Activated B cell treated with CpG ODN at 0.5 μM for 24 hours (primary cell): Measurements from ENCODE around the gene SMPD4. TPM values are rescaled to one million over a fixed set of nuclear protein-coding genes. Genes with fewer than 3 reads are reported as not detected.
"Not testable (repeated sequence)": the region's sequence is repeated elsewhere in the genome, so short reads cannot be mapped to it uniquely, and the experiment has no call there.

ENCODE experiments used
- ATAC-seq: fragments of 200-7000 bp; cut with Tn5 transposase; one replicate; pipeline ENCODE4 v1.10.0; 2021; ENCODE audit warnings: low read depth, mild to moderate bottlenecking, moderate library complexity
- CTCF ChIA-PET: fragments of 350-600 bp; sonication (Branson Sonifier 250); formaldehyde crosslinking; loops from one replicate; lab custom pipeline; 2021; ENCODE audit warnings: antibody characterized with exemption; lab: Charles Lee
- POLR2A ChIA-PET: fragments of 350-600 bp; sonication (Branson Sonifier 250); formaldehyde crosslinking; loops from one replicate; lab custom pipeline; 2021; ENCODE audit warnings: antibody characterized with exemption; lab: Charles Lee
- DNase-seq: peaks from one replicate; pipeline ENCODE4 v3.0.0; 2022
- H3K27ac Mint-ChIP-seq: one replicate; pipeline ENCODE4 v1.8.0; 2020; ENCODE audit warnings: mixed read lengths
- H3K27me3 Mint-ChIP-seq: one replicate; pipeline ENCODE4 v1.8.0; 2021; ENCODE audit warnings: mixed read lengths
- H3K36me3 Mint-ChIP-seq: one replicate; pipeline ENCODE4 v1.8.0; 2021; ENCODE audit warnings: low read depth, mixed read lengths
- H3K4me1 Mint-ChIP-seq: one replicate; pipeline ENCODE4 v1.8.0; 2021; ENCODE audit warnings: mixed read lengths
- H3K4me3 Mint-ChIP-seq: one replicate; pipeline ENCODE4 v1.8.0; 2020; ENCODE audit warnings: mild to moderate bottlenecking, mixed read lengths
- H3K9me3 Mint-ChIP-seq: one replicate; pipeline ENCODE4 v1.8.0; 2020; ENCODE audit warnings: mixed read lengths
- intact Hi-C: fragments of 100-400 bp; cut with micrococcal nuclease; formaldehyde crosslinking; loops from one replicate; pipeline ENCODE4 v1.15.1; 2024
- total RNA-seq: library from RNA; stranded (reverse); gene quantifications from 2 replicates; pipeline ENCODE4 v1.2.3, GENCODE V29; 2022
- TF ChIP-seq, protein P1 (sequence below): fragments of 200-600 bp; IDR thresholded peaks from one replicate; pipeline ENCODE4 v1.8.0; 2022; ENCODE audit warnings: antibody characterized with exemption, mild to moderate bottlenecking

Gene SMPD4
- total RNA-seq, 1 donor from 2014 or later = 66.8 TPM

DNA sequence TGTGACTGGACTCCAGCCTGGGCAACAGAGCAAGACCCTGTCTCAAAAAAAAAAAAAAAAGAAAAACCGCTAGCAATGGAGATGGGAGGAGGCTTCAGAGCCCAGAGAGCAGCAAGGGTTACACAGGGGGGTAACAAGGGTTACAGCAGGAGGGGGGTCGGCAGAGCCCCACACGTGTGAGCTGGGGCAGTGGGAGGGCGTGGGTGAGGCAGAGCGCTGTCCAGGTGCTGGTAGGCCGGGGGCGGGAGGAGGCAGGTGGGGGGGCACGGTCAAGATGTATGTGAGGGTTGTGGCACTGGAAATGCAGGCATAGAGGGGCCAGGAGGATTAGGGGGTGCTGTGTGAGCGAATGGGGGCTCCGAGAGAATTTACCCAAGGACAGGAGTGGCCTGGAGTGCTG, 4.0 kb upstream of the SMPD4 start:
- intact Hi-C loops = no loop called here
- ChIA-PET POLR2A (interaction anchor here (0.6 kb wide), 1 partner anchor 148 kb away, joined by 10 read pairs; no protein-coding TSS in a partner anchor), CTCF (no interaction called here)
- Mint-ChIP-seq H3K27ac (no peak overlapping the region), H3K4me3 (no peak overlapping the region), H3K9me3 (no peaks in the 10 kb centered on the region), H3K4me1 (peaks cover 22% of the 10 kb centered on the region), H3K36me3 (peaks cover 2% of the 10 kb centered on the region), H3K27me3 (no peaks in the 10 kb centered on the region)
- TF ChIP-seq, protein P1, sequence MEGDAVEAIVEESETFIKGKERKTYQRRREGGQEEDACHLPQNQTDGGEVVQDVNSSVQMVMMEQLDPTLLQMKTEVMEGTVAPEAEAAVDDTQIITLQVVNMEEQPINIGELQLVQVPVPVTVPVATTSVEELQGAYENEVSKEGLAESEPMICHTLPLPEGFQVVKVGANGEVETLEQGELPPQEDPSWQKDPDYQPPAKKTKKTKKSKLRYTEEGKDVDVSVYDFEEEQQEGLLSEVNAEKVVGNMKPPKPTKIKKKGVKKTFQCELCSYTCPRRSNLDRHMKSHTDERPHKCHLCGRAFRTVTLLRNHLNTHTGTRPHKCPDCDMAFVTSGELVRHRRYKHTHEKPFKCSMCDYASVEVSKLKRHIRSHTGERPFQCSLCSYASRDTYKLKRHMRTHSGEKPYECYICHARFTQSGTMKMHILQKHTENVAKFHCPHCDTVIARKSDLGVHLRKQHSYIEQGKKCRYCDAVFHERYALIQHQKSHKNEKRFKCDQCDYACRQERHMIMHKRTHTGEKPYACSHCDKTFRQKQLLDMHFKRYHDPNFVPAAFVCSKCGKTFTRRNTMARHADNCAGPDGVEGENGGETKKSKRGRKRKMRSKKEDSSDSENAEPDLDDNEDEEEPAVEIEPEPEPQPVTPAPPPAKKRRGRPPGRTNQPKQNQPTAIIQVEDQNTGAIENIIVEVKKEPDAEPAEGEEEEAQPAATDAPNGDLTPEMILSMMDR = no peak
- DNase-seq = no peak
- no peak for ATAC-seq

DNA sequence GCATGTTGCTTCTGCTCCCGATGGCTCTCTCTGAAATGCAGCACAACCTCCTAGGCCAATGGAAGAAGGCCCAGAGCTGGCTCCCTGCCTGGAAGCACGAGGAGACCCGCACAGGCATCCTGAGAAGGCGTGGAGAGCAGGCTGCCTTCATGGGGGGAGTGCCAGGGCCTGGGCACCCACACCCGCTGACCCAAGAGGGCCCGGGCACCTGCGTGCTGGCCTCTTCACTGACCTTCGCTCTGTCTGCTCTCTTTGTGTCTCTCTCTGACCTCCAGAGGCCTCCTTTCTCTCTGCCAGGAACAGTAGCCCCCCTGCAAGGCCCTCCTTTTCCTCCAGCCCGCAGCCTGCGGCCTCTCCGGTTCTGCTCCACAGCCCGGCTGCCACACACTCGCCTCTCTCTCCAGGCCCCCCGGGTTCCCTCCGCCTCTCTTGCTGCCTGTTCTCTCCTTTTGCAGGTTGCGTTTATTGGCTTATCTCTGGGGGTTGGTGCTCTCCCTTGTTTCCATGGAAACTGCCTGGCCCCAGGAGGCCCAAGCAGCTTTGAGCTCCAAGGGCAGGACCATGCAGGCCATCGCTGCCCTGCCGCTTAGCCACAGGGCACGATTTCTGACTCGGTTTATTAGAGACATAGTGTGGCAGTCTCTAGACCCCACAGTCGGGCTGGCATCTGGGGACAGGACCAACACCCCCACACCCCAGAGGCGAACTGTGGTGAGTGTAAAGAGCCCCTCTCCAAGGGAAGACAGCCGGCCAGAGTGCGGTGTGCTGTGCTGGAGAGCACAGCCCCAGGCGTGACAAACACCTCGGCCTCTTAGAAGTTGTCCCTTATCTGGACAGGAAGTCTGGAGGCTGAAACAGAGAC, 2.3 kb upstream of the SMPD4 start:
- Mint-ChIP-seq H3K36me3 (peaks cover 1% of the 10 kb centered on the region), H3K27ac (no peak overlapping the region), H3K4me1 (peaks cover 29% of the 10 kb centered on the region), H3K27me3 (no peaks in the 10 kb centered on the region), H3K4me3 (peak overlapping the region; percentile 77), H3K9me3 (no peaks in the 10 kb centered on the region)
- TF ChIP-seq, protein P1 = no peak
- intact Hi-C loops = loop anchor here (2.0 to 5.0 kb wide), 2 partner anchors 149 to 1866 kb away; partner anchors contain the start of gene HS6ST1
- no peak for DNase-seq
- CTCF ChIA-PET = no interaction called here
- no peak for ATAC-seq
- POLR2A ChIA-PET = no interaction called here

DNA sequence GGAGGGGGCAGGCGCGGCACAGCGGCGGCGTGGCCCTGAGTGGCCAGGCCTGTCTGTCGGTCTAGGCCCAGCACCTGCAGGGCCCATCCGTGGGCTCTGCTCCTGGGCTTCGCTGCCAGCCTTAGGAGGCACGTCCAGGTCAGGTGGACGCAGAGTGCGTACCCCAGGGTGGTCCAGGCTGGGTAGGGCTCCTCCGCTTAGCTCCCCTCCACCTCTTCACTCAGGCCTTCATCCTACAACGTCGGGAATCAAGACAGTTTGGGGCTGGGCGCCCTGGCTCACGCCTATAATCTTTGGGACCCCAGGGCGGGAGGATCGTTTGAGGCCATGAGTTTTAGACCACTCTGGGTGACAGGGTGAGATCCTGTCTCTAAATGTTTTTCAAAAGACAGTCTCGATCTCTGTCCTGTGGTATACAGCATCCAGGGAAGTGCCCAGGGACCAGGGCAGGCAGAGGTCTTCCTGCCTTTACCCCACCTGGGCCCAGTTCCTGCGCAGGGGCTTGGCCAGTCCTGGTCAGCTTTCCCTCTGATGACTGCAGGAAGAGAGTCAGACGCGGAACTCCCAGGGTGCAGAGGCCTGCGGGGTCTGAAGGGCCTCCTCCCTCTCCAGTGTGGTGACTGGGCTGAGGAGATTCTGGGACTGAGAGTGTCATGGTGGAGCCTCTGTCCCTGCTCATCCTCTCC, 1.6 kb upstream of the SMPD4 start:
- Mint-ChIP-seq H3K4me3 (peak overlapping the region; percentile 77), H3K27ac (peak overlapping the region; percentile 41), H3K4me1 (peaks cover 31% of the 10 kb centered on the region)
- ATAC-seq, H3K9me3 Mint-ChIP-seq, DNase-seq, H3K27me3 Mint-ChIP-seq, POLR2A ChIA-PET, H3K36me3 Mint-ChIP-seq: not testable (repeated sequence)
- CTCF ChIA-PET = interaction anchor here (2.4 kb wide), 1 partner anchor 159 kb away, joined by 19 read pairs; the partner anchor contains the start of gene IMP4
- intact Hi-C loops = loop anchor here (2.0 to 5.0 kb wide), 2 partner anchors 150 to 1866 kb away; partner anchors contain the start of gene HS6ST1

DNA sequence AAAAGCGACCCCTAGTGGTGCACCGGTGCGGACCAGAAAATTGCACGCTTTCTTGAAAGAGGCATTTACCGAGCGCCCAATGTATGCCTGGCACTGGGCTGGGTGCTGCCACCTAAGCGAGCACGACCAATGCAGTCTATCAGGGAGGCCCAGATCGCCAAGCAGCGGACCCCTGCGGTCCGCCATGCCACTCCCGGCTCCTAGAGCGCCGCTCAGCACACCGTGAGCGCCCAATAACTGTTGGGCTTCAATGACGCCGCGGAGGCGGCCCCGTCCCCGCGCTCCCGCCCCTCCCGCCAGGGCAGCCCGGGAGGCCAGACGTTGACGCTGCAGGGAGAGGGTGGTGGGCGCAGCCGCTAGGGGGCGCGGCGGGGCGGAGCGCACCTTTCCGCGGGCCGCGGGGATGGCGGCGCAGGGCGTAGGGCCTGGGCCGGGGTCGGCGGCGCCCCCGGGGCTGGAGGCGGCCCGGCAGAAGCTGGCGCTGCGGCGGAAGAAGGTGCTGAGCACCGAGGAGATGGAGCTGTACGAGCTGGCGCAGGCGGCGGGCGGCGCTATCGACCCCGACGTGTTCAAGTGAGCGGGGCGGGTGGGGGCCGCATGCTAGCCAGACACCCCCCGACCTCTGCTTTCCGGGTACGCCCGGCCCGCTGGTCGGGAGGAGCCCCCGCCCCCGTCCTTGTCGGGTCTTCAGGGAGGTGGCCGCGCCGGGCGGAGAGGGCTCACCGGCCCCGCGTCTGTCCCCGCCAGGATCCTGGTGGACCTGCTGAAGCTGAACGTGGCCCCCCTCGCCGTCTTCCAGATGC, 679 bp upstream of the SMPD4 start, which contains the start of gene MZT2B:
TSS of gene MZT2B (plus strand) at position 383 of the 803 bp plus-strand sequence. CDS start at position 404, 21 bp downstream.
- POLR2A ChIA-PET = interaction anchor here (0.6 to 3.0 kb wide), 10 partner anchors 16 to 1865 kb away, joined by 3 to 62 read pairs (median 4); partner anchors contain the start of genes FAM168B and IMP4
- Mint-ChIP-seq H3K4me3 (peak within 1 kb of the TSS; percentile 93), H3K27ac (peak within 1 kb of the TSS; percentile 91), H3K4me1 (peaks cover 31% of the 10 kb centered on the region)
- TF ChIP-seq, protein P1 = peak; percentile 71
- CTCF ChIA-PET = interaction anchor here (1.1 to 2.4 kb wide), 2 partner anchors 37 to 160 kb away, joined by 3 to 19 read pairs; partner anchors contain the start of genes CCDC74B and IMP4
- ATAC-seq (peak; percentile 81), DNase-seq (peak; percentile 88)
- intact Hi-C loops = loop anchor here (1.0 to 5.0 kb wide), 9 partner anchors 24 to 1865 kb away; partner anchors contain the start of genes CCDC74B, HS6ST1, IMP4 and MZT2A
- not testable (repeated sequence) for H3K27me3 Mint-ChIP-seq, H3K36me3 Mint-ChIP-seq, H3K9me3 Mint-ChIP-seq

DNA sequence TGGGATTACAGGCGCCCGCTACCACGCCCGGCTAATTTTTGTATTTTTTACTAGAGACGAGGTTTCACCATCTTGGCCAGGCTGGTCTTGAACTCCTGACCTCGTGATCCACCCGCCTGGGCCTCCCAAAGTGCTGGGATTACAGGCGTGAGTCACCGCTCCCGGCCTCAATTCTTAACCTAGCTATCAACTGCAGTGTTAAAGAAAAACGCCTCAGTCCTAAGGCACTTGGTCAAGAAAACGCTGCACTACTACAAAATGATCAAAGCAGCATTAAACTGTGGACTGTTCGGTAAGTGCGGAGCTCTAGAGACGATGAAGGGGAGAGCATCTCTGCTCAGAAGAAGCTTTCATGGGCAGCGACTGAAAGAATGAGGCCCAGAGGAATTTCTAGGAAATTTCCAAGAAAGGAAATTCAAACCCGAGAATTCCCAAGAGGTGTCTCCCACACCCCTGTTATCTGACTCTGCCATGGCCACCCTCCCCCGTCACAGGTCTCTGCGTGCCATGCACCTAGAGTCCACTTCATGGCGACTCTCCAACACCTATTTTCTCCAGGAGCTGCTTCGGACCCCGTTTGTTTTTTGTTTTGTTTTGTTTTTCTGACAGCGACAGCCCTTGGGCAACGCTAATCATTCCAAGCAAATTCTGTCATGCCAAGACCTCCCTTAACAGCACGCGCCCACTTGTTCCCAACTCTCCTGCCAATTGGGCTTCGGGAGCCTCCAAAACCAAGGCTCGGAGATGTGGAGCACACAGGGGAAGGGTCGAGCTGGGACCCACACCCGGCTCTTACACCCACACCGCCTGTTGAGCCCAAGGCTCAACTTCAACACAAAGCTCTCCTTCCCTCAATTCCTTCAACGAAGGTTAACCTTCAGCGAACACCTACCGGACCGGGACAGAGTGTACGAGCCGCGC, 738 bp downstream of the SMPD4 start:
- not testable (repeated sequence) for H3K9me3 Mint-ChIP-seq, DNase-seq, H3K27me3 Mint-ChIP-seq, ATAC-seq
- Mint-ChIP-seq H3K4me1 (peaks cover 31% of the 10 kb centered on the region), H3K36me3 (peaks cover 13% of the 10 kb centered on the region), H3K4me3 (peak overlapping the region; percentile 93), H3K27ac (peak overlapping the region; percentile 91)
- POLR2A ChIA-PET = interaction anchor here (0.6 to 3.0 kb wide), 7 partner anchors 17 to 913 kb away, joined by 3 to 62 read pairs (median 6); partner anchors contain the start of genes FAM168B and IMP4
- intact Hi-C loops = loop anchor here (1.0 to 5.0 kb wide), 8 partner anchors 22 to 1863 kb away; partner anchors contain the start of genes CCDC74B, HS6ST1, IMP4 and MZT2A
- CTCF ChIA-PET = interaction anchor here (2.4 kb wide), 1 partner anchor 161 kb away, joined by 19 read pairs; the partner anchor contains the start of gene IMP4

DNA sequence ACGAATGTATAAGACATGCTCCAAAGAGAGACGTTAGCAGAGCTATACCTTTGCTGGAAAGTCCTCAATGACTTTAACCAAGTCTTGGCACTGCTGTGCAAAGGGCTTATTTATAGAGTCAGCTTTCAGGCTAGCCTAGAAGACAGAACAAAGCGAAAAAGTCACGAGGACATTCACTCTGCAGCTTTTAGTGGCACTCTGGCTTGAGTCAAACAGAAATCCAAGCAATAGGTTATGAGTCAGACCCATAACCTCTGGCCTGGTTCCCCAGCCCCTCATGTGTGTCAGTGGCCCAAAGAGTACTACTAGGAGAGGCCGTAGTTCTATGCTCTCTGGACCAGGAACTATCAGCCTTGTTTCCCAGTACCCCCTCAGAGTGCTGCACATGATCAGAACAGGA, 6.5 kb downstream of the SMPD4 start:
- ATAC-seq, H3K27me3 Mint-ChIP-seq, H3K4me3 Mint-ChIP-seq, DNase-seq, H3K9me3 Mint-ChIP-seq, POLR2A ChIA-PET, H3K4me1 Mint-ChIP-seq, H3K27ac Mint-ChIP-seq, CTCF ChIA-PET, intact Hi-C loops: not testable (repeated sequence)
- H3K36me3 Mint-ChIP-seq = peaks cover 57% of the 10 kb centered on the region
